ENCODE results near the gene SNX5.
"Not testable (repeated sequence)": the region's sequence is repeated elsewhere in the genome, so short reads cannot be mapped to it uniquely, and the experiment has no call there.

Gene SNX5

GRCh38 chr20:17960400-17960885 lies 8.2 kb downstream of the SNX5 start:
- not testable (repeated sequence) for DNase-seq (ENCODE audit: low read depth in 2 of 2)

- no peak for DNase-seq (ENCODE audit: low read depth in 2 of 2)
Measured at GRCh38 chr20:17959257-17959627, 9.4 kb downstream of the SNX5 start.

GRCh38 chr20:17958373-17959256 lies 10.0 kb downstream of the SNX5 start:
- no peak for DNase-seq (ENCODE audit: low read depth in 2 of 2)

GRCh38 chr20:17957505-17958363 lies 10.9 kb downstream of the SNX5 start:
- no peak for DNase-seq (ENCODE audit: low read depth in 2 of 2)

GRCh38 chr20:17956099-17956685 lies 12.4 kb downstream of the SNX5 start:
- no peak for DNase-seq (ENCODE audit: low read depth in 2 of 2)

GRCh38 chr20:17955302-17955701 lies 13.3 kb downstream of the SNX5 start:
- no peak for DNase-seq (ENCODE audit: low read depth in 2 of 2)

- no peak for DNase-seq (ENCODE audit: low read depth in 2 of 2)
Measured at GRCh38 chr20:17953935-17954334, 14.7 kb downstream of the SNX5 start.

- DNase-seq (ENCODE audit: low read depth in 2 of 2) = no peak
Measured at GRCh38 chr20:17952692-17953684, 15.6 kb downstream of the SNX5 start.

GRCh38 chr20:17951323-17951722 lies 17.3 kb downstream of the SNX5 start:
- no peak for DNase-seq (ENCODE audit: low read depth in 2 of 2)

GRCh38 chr20:17950670-17951069 lies 17.9 kb downstream of the SNX5 start:
- DNase-seq (ENCODE audit: low read depth in 2 of 2) = no peak

GRCh38 chr20:17949899-17950298 lies 18.7 kb downstream of the SNX5 start:
- DNase-seq (ENCODE audit: low read depth in 2 of 2) = no peak

- no peak for DNase-seq (ENCODE audit: low read depth in 2 of 2)
Measured at GRCh38 chr20:17948442-17948841, 20.2 kb downstream of the SNX5 start.

GRCh38 chr20:17947474-17947815 lies 21.1 kb downstream of the SNX5 start:
- no peak for DNase-seq (ENCODE audit: low read depth in 2 of 2)

GRCh38 chr20:17946572-17947473 lies 21.8 kb downstream of the SNX5 start:
- DNase-seq (ENCODE audit: low read depth in 2 of 2) = no peak

- no peak for DNase-seq (ENCODE audit: low read depth in 2 of 2)
Measured at GRCh38 chr20:17946040-17946439, 22.6 kb downstream of the SNX5 start.

GRCh38 chr20:17944854-17945474 lies 23.6 kb downstream of the SNX5 start:
- DNase-seq (ENCODE audit: low read depth in 2 of 2) = no peak

GRCh38 chr20:17943343-17943742 lies 25.3 kb downstream of the SNX5 start:
- DNase-seq (ENCODE audit: low read depth in 2 of 2) = no peak

GRCh38 chr20:17941826-17942196 lies 26.8 kb downstream of the SNX5 start:
- no peak for DNase-seq (ENCODE audit: low read depth in 2 of 2)

- DNase-seq (ENCODE audit: low read depth in 2 of 2) = no peak
Measured at GRCh38 chr20:17941087-17941825, 27.3 kb downstream of the SNX5 start.

Data from stimulated activated CD8-positive, alpha-beta memory T cell treated with anti-CD3 and anti-CD28 coated beads, Interleukin-7, amount 100 ng/mL, for 1 hour (primary cell).